Measurements from ENCODE around the gene FAM83D.

GRCh38 chr20:38986663-38987062, 60.4 kb downstream of the FAM83D start:
- TF ChIP-seq, protein P1, sequence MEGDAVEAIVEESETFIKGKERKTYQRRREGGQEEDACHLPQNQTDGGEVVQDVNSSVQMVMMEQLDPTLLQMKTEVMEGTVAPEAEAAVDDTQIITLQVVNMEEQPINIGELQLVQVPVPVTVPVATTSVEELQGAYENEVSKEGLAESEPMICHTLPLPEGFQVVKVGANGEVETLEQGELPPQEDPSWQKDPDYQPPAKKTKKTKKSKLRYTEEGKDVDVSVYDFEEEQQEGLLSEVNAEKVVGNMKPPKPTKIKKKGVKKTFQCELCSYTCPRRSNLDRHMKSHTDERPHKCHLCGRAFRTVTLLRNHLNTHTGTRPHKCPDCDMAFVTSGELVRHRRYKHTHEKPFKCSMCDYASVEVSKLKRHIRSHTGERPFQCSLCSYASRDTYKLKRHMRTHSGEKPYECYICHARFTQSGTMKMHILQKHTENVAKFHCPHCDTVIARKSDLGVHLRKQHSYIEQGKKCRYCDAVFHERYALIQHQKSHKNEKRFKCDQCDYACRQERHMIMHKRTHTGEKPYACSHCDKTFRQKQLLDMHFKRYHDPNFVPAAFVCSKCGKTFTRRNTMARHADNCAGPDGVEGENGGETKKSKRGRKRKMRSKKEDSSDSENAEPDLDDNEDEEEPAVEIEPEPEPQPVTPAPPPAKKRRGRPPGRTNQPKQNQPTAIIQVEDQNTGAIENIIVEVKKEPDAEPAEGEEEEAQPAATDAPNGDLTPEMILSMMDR (IDR thresholded peaks at IDR 0.05 in 8 of 11, conservative IDR thresholded peaks at IDR 0.05 in 3 of 11): no peak
- TF ChIP-seq POLR2A (IDR thresholded peaks at IDR 0.05): no peak
- no peak for TF ChIP-seq POLR2AphosphoS5 (IDR thresholded peaks at IDR 0.05)
